ENCODE results near the gene GRAMD1B. TPM values are rescaled to one million over a fixed set of nuclear protein-coding genes. Genes with fewer than 3 reads are reported as not detected.

GRAMD1B gene
- total RNA-seq, 4 donors from 2014 or later, result 27.5 to 37.2 (median 30.6) TPM

DNA sequence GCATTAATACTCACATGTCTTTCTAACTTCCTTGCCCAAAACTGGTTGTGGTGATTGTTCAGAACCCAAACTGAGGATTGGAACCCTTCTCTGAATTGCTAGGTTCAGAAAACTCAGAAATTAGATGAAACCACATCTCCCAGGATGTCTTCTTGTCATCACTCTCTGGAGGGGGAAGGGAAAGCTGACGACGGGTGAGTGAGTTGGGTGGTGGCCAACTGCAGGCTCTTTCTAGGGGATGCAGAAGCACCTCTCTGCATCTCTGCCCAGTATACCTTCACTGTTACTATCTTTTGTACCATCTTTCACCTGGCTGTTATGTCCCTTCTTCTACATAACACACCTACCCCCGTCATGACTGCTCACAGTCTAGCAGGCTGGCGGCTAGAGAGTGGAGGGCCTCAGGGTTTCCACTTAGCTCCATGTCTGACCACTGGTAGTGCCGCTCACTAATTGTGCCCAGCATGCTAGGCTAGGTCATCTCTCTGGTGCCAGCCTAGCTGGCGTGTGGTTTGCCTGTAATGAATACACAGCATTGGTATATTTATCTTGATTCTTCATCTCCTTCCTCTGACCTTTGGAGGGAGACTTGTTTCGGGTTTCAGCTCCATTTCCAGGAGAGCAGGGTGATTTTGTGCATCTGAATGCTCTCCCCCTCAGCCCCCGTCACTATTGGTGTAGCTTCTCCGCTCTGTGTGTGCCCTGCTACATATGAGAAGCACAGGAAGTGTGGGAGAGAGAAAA, 7.3 kb downstream of the GRAMD1B start:
- H3K27me3 ChIP-seq, result no peaks in the 10 kb centered on the region
- TF ChIP-seq POLR2A (IDR thresholded peaks at IDR 0.05), result no peak
- TF ChIP-seq, protein P1, sequence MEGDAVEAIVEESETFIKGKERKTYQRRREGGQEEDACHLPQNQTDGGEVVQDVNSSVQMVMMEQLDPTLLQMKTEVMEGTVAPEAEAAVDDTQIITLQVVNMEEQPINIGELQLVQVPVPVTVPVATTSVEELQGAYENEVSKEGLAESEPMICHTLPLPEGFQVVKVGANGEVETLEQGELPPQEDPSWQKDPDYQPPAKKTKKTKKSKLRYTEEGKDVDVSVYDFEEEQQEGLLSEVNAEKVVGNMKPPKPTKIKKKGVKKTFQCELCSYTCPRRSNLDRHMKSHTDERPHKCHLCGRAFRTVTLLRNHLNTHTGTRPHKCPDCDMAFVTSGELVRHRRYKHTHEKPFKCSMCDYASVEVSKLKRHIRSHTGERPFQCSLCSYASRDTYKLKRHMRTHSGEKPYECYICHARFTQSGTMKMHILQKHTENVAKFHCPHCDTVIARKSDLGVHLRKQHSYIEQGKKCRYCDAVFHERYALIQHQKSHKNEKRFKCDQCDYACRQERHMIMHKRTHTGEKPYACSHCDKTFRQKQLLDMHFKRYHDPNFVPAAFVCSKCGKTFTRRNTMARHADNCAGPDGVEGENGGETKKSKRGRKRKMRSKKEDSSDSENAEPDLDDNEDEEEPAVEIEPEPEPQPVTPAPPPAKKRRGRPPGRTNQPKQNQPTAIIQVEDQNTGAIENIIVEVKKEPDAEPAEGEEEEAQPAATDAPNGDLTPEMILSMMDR (IDR thresholded peaks at IDR 0.05), result no peak
- TF ChIP-seq EP300 (IDR thresholded peaks at IDR 0.05), result no peak
- no peaks in the 10 kb centered on the region for H3K36me3 ChIP-seq
- 87 to 88% methylated on average over 9 of the region's 9 CpGs for WGBS, 2 donors
- H3K4me1 ChIP-seq, result no peaks in the 10 kb centered on the region
- no peak overlapping the region for H3K4me3 ChIP-seq
- H3K9me3 ChIP-seq, result no peaks in the 10 kb centered on the region
- H3K27ac ChIP-seq, result no peak overlapping the region
- no peak for DNase-seq (ENCODE audit: low spot score in 2 of 2)

DNA sequence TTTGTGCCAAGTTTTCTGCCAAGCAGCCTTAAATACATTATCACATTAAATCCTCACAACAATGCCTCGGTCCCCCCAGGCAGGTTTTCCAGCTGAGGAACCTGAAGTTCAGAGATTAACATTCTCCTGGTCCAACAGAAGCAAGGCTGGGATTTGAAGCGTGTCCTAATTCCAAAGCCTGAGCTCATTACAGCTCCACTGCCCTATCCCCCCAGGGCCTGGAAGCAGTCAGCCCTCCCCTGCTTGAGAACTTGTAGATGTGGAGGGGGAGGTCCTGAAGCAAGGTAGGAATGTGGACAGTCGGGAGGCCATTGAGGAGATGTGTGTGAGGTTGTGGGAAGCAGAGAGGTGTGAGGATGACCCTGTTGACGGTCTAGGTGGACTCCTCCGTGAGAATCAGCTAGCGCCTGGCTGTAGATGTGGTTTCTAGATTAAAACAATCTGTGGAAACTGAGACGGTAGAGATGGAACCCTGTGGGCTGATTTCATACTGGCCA, 8.1 kb downstream of the GRAMD1B start:
- TF ChIP-seq, protein P1 (IDR thresholded peaks at IDR 0.05), result no peak
- TF ChIP-seq EP300 (IDR thresholded peaks at IDR 0.05) (no peak), POLR2A (IDR thresholded peaks at IDR 0.05) (no peak)
- H3K36me3 ChIP-seq, result no peaks in the 10 kb centered on the region
- H3K27me3 ChIP-seq, result no peaks in the 10 kb centered on the region

GRCh38 chr11:123439616-123440015, 9.5 kb downstream of the GRAMD1B start:
- DNase-seq (ENCODE audit: low spot score in 2 of 2), result no peak
- 81 to 84% methylated on average over 4 of the region's 4 CpGs for WGBS, 2 donors

More for the DNA sequence above, 8.1 kb downstream of the GRAMD1B start:
- Histone ChIP-seq H3K4me1 (no peaks in the 10 kb centered on the region), H3K27ac (no peak overlapping the region), H3K4me3 (no peak overlapping the region), H3K9me3 (no peaks in the 10 kb centered on the region)
- 47 to 48% methylated on average over 7 of the region's 7 CpGs for WGBS, 2 donors
- DNase-seq (ENCODE audit: low spot score in 2 of 2), result no peak

GRCh38 chr11:123441161-123441560, 11.1 kb downstream of the GRAMD1B start:
- Histone ChIP-seq H3K4me3 (no peak overlapping the region), H3K9me3 (no peaks in the 10 kb centered on the region), H3K36me3 (no peaks in the 10 kb centered on the region), H3K4me1 (no peaks in the 10 kb centered on the region), H3K27me3 (no peaks in the 10 kb centered on the region), H3K27ac (no peak overlapping the region)
- no peak for TF ChIP-seq POLR2A (IDR thresholded peaks at IDR 0.05)
- no peak for TF ChIP-seq EP300 (IDR thresholded peaks at IDR 0.05)
- TF ChIP-seq, protein P1 (IDR thresholded peaks at IDR 0.05), result no peak
- WGBS, 2 donors, result 89 to 95% methylated on average over 5 of the region's 5 CpGs
- no peak for DNase-seq (ENCODE audit: low spot score in 2 of 2)

More at GRCh38 chr11:123439616-123440015, 9.5 kb downstream of the GRAMD1B start:
- no peaks in the 10 kb centered on the region for H3K9me3 ChIP-seq
- H3K4me3 ChIP-seq, result no peak overlapping the region
- no peaks in the 10 kb centered on the region for H3K27me3 ChIP-seq
- TF ChIP-seq POLR2A (IDR thresholded peaks at IDR 0.05), result no peak
- no peak for TF ChIP-seq EP300 (IDR thresholded peaks at IDR 0.05)
- TF ChIP-seq, protein P1 (IDR thresholded peaks at IDR 0.05), result no peak
- H3K27ac ChIP-seq, result no peak overlapping the region
- no peaks in the 10 kb centered on the region for H3K36me3 ChIP-seq
- no peaks in the 10 kb centered on the region for H3K4me1 ChIP-seq

- TF ChIP-seq EP300 (IDR thresholded peaks at IDR 0.05) (no peak), POLR2A (IDR thresholded peaks at IDR 0.05) (no peak)
- TF ChIP-seq, protein P1 (IDR thresholded peaks at IDR 0.05), result no peak
- WGBS, 2 donors, result 85 to 89% methylated on average over 5 of the region's 5 CpGs
- Histone ChIP-seq H3K4me1 (no peaks in the 10 kb centered on the region), H3K27me3 (no peaks in the 10 kb centered on the region), H3K4me3 (no peak overlapping the region), H3K27ac (no peak overlapping the region), H3K36me3 (no peaks in the 10 kb centered on the region), H3K9me3 (no peaks in the 10 kb centered on the region)
- DNase-seq (ENCODE audit: low spot score in 2 of 2), result no peak
These were observed 14.0 kb downstream of the GRAMD1B start for GRCh38 chr11:123443851-123444623.

All from tibial nerve (tissue), 4 donors.